GM18868 (cell line): ENCODE measurements around the gene RASGRF1.
A peak's percentile ranks its signal among the peaks of the same experiment; 100 is the strongest.
"Not testable (repeated sequence)": the region's sequence is repeated elsewhere in the genome, so short reads cannot be mapped to it uniquely, and the experiment has no call there.

Experiments
- ATAC-seq: cut with Tn5 transposase; IDR thresholded peaks from one replicate; pipeline ENCODE4 v1.9.1; 2021; ENCODE audit warnings: mild to moderate bottlenecking, moderate library complexity; ENCODE audit not compliant: unreplicated experiment

The RASGRF1 gene

GRCh38 chr15:79016527-79017170 is 73.9 kb downstream of the RASGRF1 start:
- ATAC-seq: no peak

GRCh38 chr15:79015416-79015815 is 75.2 kb downstream of the RASGRF1 start:
- no peak for ATAC-seq

- no peak for ATAC-seq
Measured at GRCh38 chr15:79010278-79010677, 80.3 kb downstream of the RASGRF1 start.

GRCh38 chr15:79009379-79009778 is 81.2 kb downstream of the RASGRF1 start:
- ATAC-seq: no peak

GRCh38 chr15:79008659-79009058 is 81.9 kb downstream of the RASGRF1 start:
- no peak for ATAC-seq

GRCh38 chr15:79007066-79007465 is 83.5 kb downstream of the RASGRF1 start:
- no peak for ATAC-seq

- no peak for ATAC-seq
Measured at GRCh38 chr15:79006071-79006470, 84.5 kb downstream of the RASGRF1 start.

GRCh38 chr15:79004336-79004735 is 86.2 kb downstream of the RASGRF1 start:
- ATAC-seq: peak; percentile 90

GRCh38 chr15:79003896-79004295 is 86.7 kb downstream of the RASGRF1 start:
- no peak for ATAC-seq

- ATAC-seq: no peak
Measured at GRCh38 chr15:79003301-79003700, 87.3 kb downstream of the RASGRF1 start.

- no peak for ATAC-seq
Measured at GRCh38 chr15:79002581-79002980, 88.0 kb downstream of the RASGRF1 start.

- no peak for ATAC-seq
Measured at GRCh38 chr15:78999636-79000035, 90.9 kb downstream of the RASGRF1 start.

GRCh38 chr15:78998526-78998925 is 92.1 kb downstream of the RASGRF1 start:
- ATAC-seq: no peak

- no peak for ATAC-seq
Measured at GRCh38 chr15:78997981-78998499, 92.5 kb downstream of the RASGRF1 start.

GRCh38 chr15:78996894-78997275 is 93.7 kb downstream of the RASGRF1 start:
- ATAC-seq: no peak

GRCh38 chr15:78995921-78996893 is 94.4 kb downstream of the RASGRF1 start:
- no peak for ATAC-seq

- ATAC-seq: not testable (repeated sequence)
Measured at GRCh38 chr15:78995161-78995560, 95.4 kb downstream of the RASGRF1 start.

- ATAC-seq: no peak
Measured at GRCh38 chr15:78993931-78994530, 96.5 kb downstream of the RASGRF1 start.

- ATAC-seq: no peak
Measured at GRCh38 chr15:78993257-78993930, 97.2 kb downstream of the RASGRF1 start.

- ATAC-seq: no peak
Measured at GRCh38 chr15:78992416-78993256, 97.9 kb downstream of the RASGRF1 start.
